Kidney epithelial cell (primary cell): ENCODE measurements around the gene ACVR2B. TPM values are rescaled to one million over a fixed set of nuclear protein-coding genes. Genes with fewer than 3 reads are reported as not detected.

Experiments
- DNase-seq: peaks from one replicate; pipeline ENCODE4 v3.0.0-alpha.2; 2010; ENCODE audit warnings: low read depth
- H3K27me3 ChIP-seq: 2 replicates; pipeline ENCODE4 v1.6.0; 2011; ENCODE audit warnings: low read length; ENCODE audit not compliant: control insufficient read depth, insufficient read depth
- H3K36me3 ChIP-seq: 2 replicates; pipeline ENCODE4 v1.5.1; 2011; ENCODE audit warnings: low read length; ENCODE audit not compliant: control insufficient read depth, insufficient read depth
- H3K4me3 ChIP-seq: 2 replicates; pipeline ENCODE4 v1.5.1; 2011; ENCODE audit warnings: low read depth, mild to moderate bottlenecking, control low read depth, low read length
- total RNA-seq: library from RNA; depleted of rRNA; stranded (reverse); fragments of >200 nt; gene quantifications from 2 replicates; pipeline ENCODE4 v1.2.3, GENCODE V29; 2015
- TF ChIP-seq, protein P1 (sequence below): IDR thresholded peaks from 2 replicates; pipeline ENCODE4 v1.5.1; 2011; ENCODE audit warnings: mild to moderate bottlenecking, moderate library complexity, low read length, control low read depth, inconsistent platforms; ENCODE audit not compliant: insufficient read depth, poor library complexity, severe bottlenecking

ACVR2B gene
- total RNA-seq, 1 donor from 2014 or later = 16.1 TPM

GRCh38 chr3:38472342-38472741 lies 18.7 kb downstream of the ACVR2B start:
- no peak for DNase-seq
- Histone ChIP-seq H3K36me3 (no peaks in the 10 kb centered on the region), H3K27me3 (no peaks in the 10 kb centered on the region), H3K4me3 (no peak overlapping the region)
- TF ChIP-seq, protein P1, sequence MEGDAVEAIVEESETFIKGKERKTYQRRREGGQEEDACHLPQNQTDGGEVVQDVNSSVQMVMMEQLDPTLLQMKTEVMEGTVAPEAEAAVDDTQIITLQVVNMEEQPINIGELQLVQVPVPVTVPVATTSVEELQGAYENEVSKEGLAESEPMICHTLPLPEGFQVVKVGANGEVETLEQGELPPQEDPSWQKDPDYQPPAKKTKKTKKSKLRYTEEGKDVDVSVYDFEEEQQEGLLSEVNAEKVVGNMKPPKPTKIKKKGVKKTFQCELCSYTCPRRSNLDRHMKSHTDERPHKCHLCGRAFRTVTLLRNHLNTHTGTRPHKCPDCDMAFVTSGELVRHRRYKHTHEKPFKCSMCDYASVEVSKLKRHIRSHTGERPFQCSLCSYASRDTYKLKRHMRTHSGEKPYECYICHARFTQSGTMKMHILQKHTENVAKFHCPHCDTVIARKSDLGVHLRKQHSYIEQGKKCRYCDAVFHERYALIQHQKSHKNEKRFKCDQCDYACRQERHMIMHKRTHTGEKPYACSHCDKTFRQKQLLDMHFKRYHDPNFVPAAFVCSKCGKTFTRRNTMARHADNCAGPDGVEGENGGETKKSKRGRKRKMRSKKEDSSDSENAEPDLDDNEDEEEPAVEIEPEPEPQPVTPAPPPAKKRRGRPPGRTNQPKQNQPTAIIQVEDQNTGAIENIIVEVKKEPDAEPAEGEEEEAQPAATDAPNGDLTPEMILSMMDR = no peak

DNA sequence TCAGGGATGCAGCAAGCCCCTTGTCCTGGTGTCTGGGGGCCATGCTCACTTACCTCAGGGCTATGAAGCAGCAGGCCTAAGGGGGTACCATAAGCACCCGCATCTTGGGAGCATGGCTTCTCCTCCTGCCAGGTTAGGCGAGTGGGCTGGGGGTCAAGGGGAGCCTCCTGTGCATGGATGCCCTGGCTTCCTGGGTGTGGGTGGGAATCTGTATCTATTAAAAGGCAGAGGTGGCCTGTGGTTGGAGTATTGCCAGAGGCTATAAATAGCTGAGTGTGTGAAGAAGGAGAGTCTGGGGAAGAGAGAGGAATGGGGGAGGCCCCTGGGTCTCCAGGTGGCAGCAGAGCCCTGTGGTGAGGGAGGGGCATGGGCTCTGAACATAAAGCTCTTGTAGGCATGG lies 19.5 kb downstream of the ACVR2B start:
- TF ChIP-seq, protein P1 = no peak
- no peaks in the 10 kb centered on the region for H3K36me3 ChIP-seq
- DNase-seq = no peak

GRCh38 chr3:38474928-38475605 lies 21.4 kb downstream of the ACVR2B start:
- Histone ChIP-seq H3K4me3 (no peak overlapping the region), H3K36me3 (no peaks in the 10 kb centered on the region), H3K27me3 (no peaks in the 10 kb centered on the region)
- DNase-seq = no peak
- TF ChIP-seq, protein P1 = no peak

More for the DNA sequence above, 19.5 kb downstream of the ACVR2B start:
- Histone ChIP-seq H3K27me3 (no peaks in the 10 kb centered on the region), H3K4me3 (no peak overlapping the region)

- Histone ChIP-seq H3K36me3 (no peaks in the 10 kb centered on the region), H3K27me3 (no peaks in the 10 kb centered on the region), H3K4me3 (no peak overlapping the region)
- TF ChIP-seq, protein P1 = no peak
- DNase-seq = no peak
These were observed 22.0 kb downstream of the ACVR2B start for GRCh38 chr3:38475716-38476115.

DNA sequence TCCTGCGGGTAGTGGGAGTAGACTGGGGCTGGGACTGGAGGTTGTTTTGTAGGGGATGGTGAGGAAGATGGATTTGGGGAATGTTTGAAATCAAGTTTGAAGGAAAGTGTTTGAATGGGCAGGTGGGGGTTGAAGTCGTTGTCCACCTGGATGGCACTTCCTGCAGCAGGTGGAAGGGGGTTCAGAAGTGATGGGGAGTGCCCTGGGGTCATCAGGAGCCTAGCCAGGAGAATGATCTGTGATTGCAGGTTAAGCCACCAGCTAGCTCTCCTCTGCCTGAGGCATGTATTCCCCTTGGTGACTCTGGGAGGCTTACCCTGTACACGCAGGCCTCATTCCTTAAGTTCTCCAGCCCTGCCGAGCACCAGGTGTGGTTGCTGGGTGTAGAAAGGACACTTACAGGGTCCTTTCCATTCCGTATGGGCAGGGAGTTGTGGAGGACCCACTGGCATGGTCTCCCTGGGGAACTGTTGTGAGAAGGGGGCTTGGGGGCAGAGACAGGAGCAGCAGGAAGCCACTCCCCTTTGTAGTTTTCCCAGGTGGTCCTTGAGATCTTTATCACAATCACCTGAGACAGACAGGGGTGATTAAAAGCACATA lies 22.6 kb downstream of the ACVR2B start:
- peaks cover under 1% of the 10 kb centered on the region for H3K36me3 ChIP-seq
- TF ChIP-seq, protein P1 = no peak
- no peak overlapping the region for H3K4me3 ChIP-seq
- no peak for DNase-seq
- no peaks in the 10 kb centered on the region for H3K27me3 ChIP-seq
